ENCODE measurements around the gene KRTAP5-5.

Gene KRTAP5-5

DNA sequence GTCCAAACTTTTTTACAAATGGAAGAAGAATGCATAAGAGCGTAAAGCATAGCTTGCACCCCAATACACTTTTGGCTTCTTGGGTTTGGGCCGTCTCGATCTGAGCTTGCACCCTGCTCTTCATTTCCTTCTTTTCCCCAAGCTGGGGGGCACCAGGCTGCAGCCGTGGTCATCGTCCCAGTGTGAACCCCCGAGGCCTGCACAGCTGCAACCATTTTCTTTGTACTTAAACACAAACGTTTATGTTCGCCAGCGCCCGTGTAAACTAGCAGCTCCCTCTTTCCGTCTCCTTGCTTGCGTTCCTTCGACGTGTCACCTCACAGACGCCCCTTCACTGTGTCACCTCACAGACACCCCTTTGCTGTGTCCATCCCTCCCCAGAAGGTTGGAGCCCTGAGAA, 10.1 kb downstream of the KRTAP5-5 start:
- no peak for TF ChIP-seq SIN3A (IDR thresholded peaks at IDR 0.05; ENCODE audit: borderline replicate concordance, insufficient read depth, low read length)
- TF ChIP-seq TAF1 (IDR thresholded peaks at IDR 0.05; ENCODE audit: borderline replicate concordance, insufficient read depth, low read length): no peak
- TF ChIP-seq FOXP2 (optimal IDR thresholded peaks at IDR 0.05; ENCODE audit: borderline replicate concordance, extremely low read depth, extremely low read length, insufficient read depth): no peak
- no peak for TF ChIP-seq POLR2AphosphoS5 (IDR thresholded peaks at IDR 0.05; ENCODE audit: low read depth, low read length)
- TF ChIP-seq, protein P1, sequence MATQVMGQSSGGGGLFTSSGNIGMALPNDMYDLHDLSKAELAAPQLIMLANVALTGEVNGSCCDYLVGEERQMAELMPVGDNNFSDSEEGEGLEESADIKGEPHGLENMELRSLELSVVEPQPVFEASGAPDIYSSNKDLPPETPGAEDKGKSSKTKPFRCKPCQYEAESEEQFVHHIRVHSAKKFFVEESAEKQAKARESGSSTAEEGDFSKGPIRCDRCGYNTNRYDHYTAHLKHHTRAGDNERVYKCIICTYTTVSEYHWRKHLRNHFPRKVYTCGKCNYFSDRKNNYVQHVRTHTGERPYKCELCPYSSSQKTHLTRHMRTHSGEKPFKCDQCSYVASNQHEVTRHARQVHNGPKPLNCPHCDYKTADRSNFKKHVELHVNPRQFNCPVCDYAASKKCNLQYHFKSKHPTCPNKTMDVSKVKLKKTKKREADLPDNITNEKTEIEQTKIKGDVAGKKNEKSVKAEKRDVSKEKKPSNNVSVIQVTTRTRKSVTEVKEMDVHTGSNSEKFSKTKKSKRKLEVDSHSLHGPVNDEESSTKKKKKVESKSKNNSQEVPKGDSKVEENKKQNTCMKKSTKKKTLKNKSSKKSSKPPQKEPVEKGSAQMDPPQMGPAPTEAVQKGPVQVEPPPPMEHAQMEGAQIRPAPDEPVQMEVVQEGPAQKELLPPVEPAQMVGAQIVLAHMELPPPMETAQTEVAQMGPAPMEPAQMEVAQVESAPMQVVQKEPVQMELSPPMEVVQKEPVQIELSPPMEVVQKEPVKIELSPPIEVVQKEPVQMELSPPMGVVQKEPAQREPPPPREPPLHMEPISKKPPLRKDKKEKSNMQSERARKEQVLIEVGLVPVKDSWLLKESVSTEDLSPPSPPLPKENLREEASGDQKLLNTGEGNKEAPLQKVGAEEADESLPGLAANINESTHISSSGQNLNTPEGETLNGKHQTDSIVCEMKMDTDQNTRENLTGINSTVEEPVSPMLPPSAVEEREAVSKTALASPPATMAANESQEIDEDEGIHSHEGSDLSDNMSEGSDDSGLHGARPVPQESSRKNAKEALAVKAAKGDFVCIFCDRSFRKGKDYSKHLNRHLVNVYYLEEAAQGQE (IDR thresholded peaks at IDR 0.05; ENCODE audit: insufficient read depth in 1 of 2, low read depth in 2 of 2, low read length in 2 of 2): no peak

DNA sequence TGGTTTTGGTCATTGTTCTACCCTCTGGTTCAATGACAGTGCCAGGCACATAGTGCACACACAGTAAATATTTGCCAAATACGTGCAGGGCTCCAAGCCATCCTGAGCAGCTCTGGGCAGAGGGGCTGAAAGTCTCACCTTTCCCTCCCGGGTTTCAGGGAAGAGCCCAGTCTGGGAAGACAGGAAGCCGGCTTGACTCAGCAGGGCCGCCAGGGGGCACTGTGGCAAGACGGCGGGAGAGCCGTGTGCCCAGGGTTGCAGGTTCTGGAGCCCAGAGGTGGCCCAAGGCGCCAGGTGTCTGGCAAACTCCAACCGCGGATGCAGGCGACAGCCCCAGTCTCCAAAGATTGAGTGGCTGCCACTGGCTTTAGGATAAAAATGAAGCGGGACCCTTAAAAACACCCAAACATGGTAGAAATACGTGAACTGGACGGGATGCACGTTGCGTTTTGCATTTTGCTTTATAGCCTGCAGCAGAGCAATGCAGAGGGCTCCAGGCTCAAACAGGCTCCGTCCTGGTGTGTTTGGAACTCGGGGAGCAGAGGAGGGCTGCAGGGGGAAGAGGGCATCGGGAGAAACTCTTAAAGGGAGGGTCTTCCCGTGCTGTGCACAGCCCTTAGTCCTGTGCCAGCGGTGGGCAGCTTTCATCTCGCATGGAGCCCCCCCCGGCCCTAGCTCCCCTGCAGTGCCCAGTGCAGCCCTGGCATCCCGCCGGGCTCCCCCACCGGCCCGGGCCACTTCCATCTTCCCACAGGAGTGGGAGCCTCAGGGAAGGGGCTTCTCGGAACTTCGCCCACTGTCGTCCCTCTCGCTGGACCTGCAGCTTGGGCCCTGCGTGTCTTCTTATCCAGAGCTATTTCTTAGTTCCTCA, 10.7 kb downstream of the KRTAP5-5 start:
- TF ChIP-seq TAF1 (IDR thresholded peaks at IDR 0.05; ENCODE audit: borderline replicate concordance, insufficient read depth, low read length) (no peak), POLR2AphosphoS5 (IDR thresholded peaks at IDR 0.05; ENCODE audit: low read depth, low read length) (no peak), SIN3A (IDR thresholded peaks at IDR 0.05; ENCODE audit: borderline replicate concordance, insufficient read depth, low read length) (no peak)
- TF ChIP-seq, protein P1 (IDR thresholded peaks at IDR 0.05; ENCODE audit: insufficient read depth in 1 of 2, low read depth in 2 of 2, low read length in 2 of 2): no peak

DNA sequence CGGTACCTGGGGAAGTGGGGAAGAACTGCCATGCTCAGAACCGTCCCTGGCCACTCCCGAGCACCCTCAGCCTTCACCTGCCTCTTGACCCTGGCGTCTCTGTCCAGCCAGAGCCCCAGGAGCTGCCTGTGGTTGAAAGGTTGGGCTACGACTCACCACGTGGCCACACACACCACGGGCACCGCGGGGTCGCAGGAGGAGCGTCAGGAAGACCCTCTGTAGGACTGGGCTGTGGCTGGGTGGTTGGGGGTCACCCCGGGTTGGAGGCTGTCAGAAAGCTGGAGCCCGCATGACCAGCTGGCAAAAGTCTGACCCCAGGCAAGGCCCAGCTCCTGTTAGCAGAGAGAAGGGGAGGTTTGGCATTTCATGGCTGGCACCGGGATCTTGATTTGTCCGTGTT, 11.5 kb downstream of the KRTAP5-5 start:
- TF ChIP-seq, protein P1 (IDR thresholded peaks at IDR 0.05; ENCODE audit: insufficient read depth in 1 of 2, low read depth in 2 of 2, low read length in 2 of 2): no peak
- TF ChIP-seq FOXP2 (optimal IDR thresholded peaks at IDR 0.05; ENCODE audit: borderline replicate concordance, extremely low read depth, extremely low read length, insufficient read depth) (no peak), SIN3A (IDR thresholded peaks at IDR 0.05; ENCODE audit: borderline replicate concordance, insufficient read depth, low read length) (no peak), POLR2AphosphoS5 (IDR thresholded peaks at IDR 0.05; ENCODE audit: low read depth, low read length) (no peak), TAF1 (IDR thresholded peaks at IDR 0.05; ENCODE audit: borderline replicate concordance, insufficient read depth, low read length) (no peak)

DNA sequence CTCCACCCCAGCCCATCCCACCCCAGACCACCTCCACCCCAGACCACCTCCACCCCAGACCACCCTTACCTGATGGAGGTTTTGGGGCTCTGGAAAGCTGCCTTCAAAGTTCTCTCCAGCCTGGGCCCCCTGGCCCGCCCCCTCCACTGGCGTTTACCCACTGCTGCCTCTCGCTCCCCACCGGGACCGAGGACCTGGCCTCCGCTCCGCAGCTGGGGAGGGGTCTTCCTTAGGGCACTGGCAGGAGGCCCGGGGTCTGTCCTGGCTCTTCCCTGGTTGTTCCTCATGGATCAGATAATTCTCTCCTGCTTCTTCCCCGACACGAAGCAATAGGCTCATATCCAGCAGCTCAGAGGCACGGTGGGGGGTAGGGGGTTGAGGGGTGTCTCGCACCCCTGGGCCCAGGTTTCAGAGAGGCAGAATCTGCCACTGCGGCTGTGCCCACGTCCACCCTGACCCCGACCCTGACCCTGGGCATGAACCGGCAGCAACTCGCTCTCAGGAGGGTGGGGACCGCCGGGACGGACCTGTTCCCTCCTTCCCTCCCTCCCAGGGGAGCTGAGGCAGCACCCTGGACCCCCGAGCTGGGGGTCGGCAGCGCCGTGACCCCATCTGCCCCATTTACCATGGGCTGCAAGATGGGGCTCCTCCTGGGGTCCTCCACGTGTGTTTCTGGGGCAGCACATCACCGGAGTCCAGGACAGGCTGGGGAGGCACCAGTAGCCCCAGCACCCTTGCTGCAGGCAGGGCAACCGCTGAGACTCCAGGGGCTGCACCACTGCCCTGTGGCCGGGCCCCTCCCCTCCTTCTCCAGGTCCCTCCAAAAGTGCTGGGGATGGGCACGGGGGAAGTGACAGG, 12.9 kb downstream of the KRTAP5-5 start:
- TF ChIP-seq SIN3A (IDR thresholded peaks at IDR 0.05; ENCODE audit: borderline replicate concordance, insufficient read depth, low read length) (no peak), FOXP2 (optimal IDR thresholded peaks at IDR 0.05; ENCODE audit: borderline replicate concordance, extremely low read depth, extremely low read length, insufficient read depth) (no peak), TAF1 (IDR thresholded peaks at IDR 0.05; ENCODE audit: borderline replicate concordance, insufficient read depth, low read length) (no peak), POLR2AphosphoS5 (IDR thresholded peaks at IDR 0.05; ENCODE audit: low read depth, low read length) (no peak)
- TF ChIP-seq, protein P1 (IDR thresholded peaks at IDR 0.05; ENCODE audit: insufficient read depth in 1 of 2, low read depth in 2 of 2, low read length in 2 of 2): no peak

Measured in PFSK-1 (cell line).